Panc1 (cell line): ENCODE measurements around the gene MYBPC3. TPM values are rescaled to one million over a fixed set of nuclear protein-coding genes. Genes with fewer than 3 reads are reported as not detected.
A peak's percentile ranks its signal among the peaks of the same experiment; 100 is the strongest.

Source experiments
- ATAC-seq: fragments of 200-7000 bp; cut with Tn5 transposase; 2 replicates; pipeline ENCODE4 v1.9.1; 2020; ENCODE audit warnings: mild to moderate bottlenecking, moderate library complexity
- BruUV-seq: library from RNA; stranded (reverse); fragments of 400-500 nt; replicated peaks from 2 replicates; lab custom pipeline; 2021; lab: Mats Ljungman, UMichigan
- CTCF ChIA-PET: fragments of 300-600 bp; sonication (Branson Sonifier 250); formaldehyde crosslinking; loops from one replicate; lab custom pipeline; 2022; ENCODE audit warnings: antibody characterized with exemption; lab: Charles Lee
- POLR2A ChIA-PET: fragments of 300-600 bp; sonication (Branson Sonifier 250); formaldehyde crosslinking; loops from one replicate; lab custom pipeline; 2022; ENCODE audit warnings: antibody characterized with exemption; lab: Charles Lee
- DNase-seq: peaks from one replicate; pipeline ENCODE4 v3.0.0-alpha.2; 2010; ENCODE audit warnings: low read depth, low spot score
- H3K27ac ChIP-seq: 2 replicates; pipeline ENCODE4 v1.5.1; 2011; ENCODE audit warnings: mild to moderate bottlenecking, low read length, inconsistent platforms
- H3K27me3 ChIP-seq: fragments of 200-500 bp; sonication (Bioruptor generic); 2 replicates; pipeline ENCODE4 v1.6.0; 2014; ENCODE audit warnings: low read length, inconsistent platforms; ENCODE audit not compliant: control insufficient read depth, insufficient read depth
- H3K36me3 ChIP-seq: fragments of 200-500 bp; sonication (Bioruptor generic); 2 replicates; pipeline ENCODE4 v1.5.1; 2014; ENCODE audit warnings: inconsistent platforms, mild to moderate bottlenecking, low read length, moderate library complexity; ENCODE audit not compliant: control insufficient read depth, insufficient read depth
- H3K4me1 ChIP-seq: 2 replicates; pipeline ENCODE4 v1.5.1; 2011; ENCODE audit warnings: inconsistent platforms, mild to moderate bottlenecking, low read length, moderate library complexity; ENCODE audit not compliant: control insufficient read depth, insufficient read depth
- H3K4me3 ChIP-seq, 2 experiments: 2 replicates each; pipeline ENCODE4 v1.5.1; 2011 to 2012; ENCODE audit warnings: low read depth in 2 of 2, low read length in 2 of 2, mild to moderate bottlenecking in 2 of 2, inconsistent platforms in 1 of 2, moderate library complexity in 1 of 2
- H3K9me3 ChIP-seq: fragments of 200-500 bp; sonication (Bioruptor generic); 2 replicates; pipeline ENCODE4 v1.5.1; 2014; ENCODE audit warnings: low read depth, mild to moderate bottlenecking, inconsistent platforms, low read length, moderate library complexity; ENCODE audit not compliant: control insufficient read depth, insufficient read depth
- CTCF ChIP-seq: fragments of 450-650 bp; IDR thresholded peaks from 2 replicates; pipeline ENCODE4 v1.5.1; 2017; ENCODE audit warnings: mild to moderate bottlenecking
- POLR2AphosphoS5 ChIP-seq: IDR thresholded peaks from 2 replicates; pipeline ENCODE4 v1.6.1; 2012; ENCODE audit warnings: mild to moderate bottlenecking, low read depth, low read length, moderate library complexity
- REST ChIP-seq, 2 experiments: IDR thresholded peaks; 2 replicates each; pipeline ENCODE4 v1.6.1; 2011 to 2012; ENCODE audit warnings: low read depth in 2 of 2, control low read depth in 1 of 2, low read length in 1 of 2, mild to moderate bottlenecking in 1 of 2, moderate library complexity in 1 of 2; ENCODE audit not compliant: insufficient read depth in 1 of 2
- SIN3A ChIP-seq: IDR thresholded peaks from 2 replicates; pipeline ENCODE4 v1.6.1; 2012; ENCODE audit warnings: low read depth, mild to moderate bottlenecking, low read length, moderate library complexity, borderline replicate concordance; ENCODE audit not compliant: insufficient read depth
- TCF7L2 ChIP-seq: IDR thresholded peaks from 2 replicates; pipeline ENCODE4 v1.6.1; 2011; ENCODE audit warnings: mild to moderate bottlenecking, low read depth, low read length, inconsistent platforms
- in situ Hi-C: cut with HindIII; loops from 2 replicates; pipeline ENCODE4 v1.10.0; 2016; ENCODE audit warnings: low sequenced_read_pairs, low pct_unique_long_range_greater_than_20kb
- intact Hi-C: fragments of 100-400 bp; cut with micrococcal nuclease; formaldehyde crosslinking; loops from one replicate; pipeline ENCODE4 v1.10.0; 2022; ENCODE audit not compliant: unreplicated experiment
- total RNA-seq: library from RNA; stranded (reverse); gene quantifications from one replicate; pipeline ENCODE4 v1.2.1, GENCODE V29; 2021; ENCODE audit not compliant: unreplicated experiment

The MYBPC3 gene
- total RNA-seq, 1 experiment from 2014 or later = not detected

- H3K4me3 ChIP-seq = no peak overlapping the region
- ChIA-PET CTCF (interaction anchor here (0.8 to 1.5 kb wide), 5 partner anchors 9 to 80 kb away, joined by 3 to 8 read pairs (median 5); no protein-coding TSS in a partner anchor), POLR2A (interaction anchor here (0.6 kb wide), 1 partner anchor 356 kb away, joined by 6 read pairs; no protein-coding TSS in a partner anchor)
- peak; percentile 33 for DNase-seq
- TF ChIP-seq CTCF = peak; percentile 98
- TF ChIP-seq TCF7L2 = no peak
- no peak for TF ChIP-seq SIN3A
- no peaks in the 10 kb centered on the region for H3K27me3 ChIP-seq
- H3K36me3 ChIP-seq = no peaks in the 10 kb centered on the region
- no peaks in the 10 kb centered on the region; the same call in 1 of the 2 replicates for H3K4me1 ChIP-seq
- in situ Hi-C loops (no loop called here), intact Hi-C loops (loop anchor here (5.0 kb wide), 1 partner anchor 78 kb away; no protein-coding TSS in a partner anchor)
- peak; percentile 95 for ATAC-seq
- H3K27ac ChIP-seq = no peak overlapping the region
- no TSS peak for BruUV-seq
- no peaks in the 10 kb centered on the region for H3K9me3 ChIP-seq
These were observed 21.6 kb upstream of the MYBPC3 start for GRCh38 chr11:47373876-47374719.

- in situ Hi-C loops (no loop called here), intact Hi-C loops (loop anchor here (5.0 kb wide), 1 partner anchor 80 kb away; no protein-coding TSS in a partner anchor)
- H3K27ac ChIP-seq = no peak overlapping the region
- H3K4me3 ChIP-seq = no peak overlapping the region
- no TSS peak for BruUV-seq
- no peaks in the 10 kb centered on the region; the same call in 1 of the 2 replicates for H3K4me1 ChIP-seq
- H3K9me3 ChIP-seq = no peaks in the 10 kb centered on the region
- H3K36me3 ChIP-seq = no peaks in the 10 kb centered on the region
- DNase-seq = no peak
- H3K27me3 ChIP-seq = no peaks in the 10 kb centered on the region
- TF ChIP-seq CTCF (no peak), SIN3A (no peak), POLR2AphosphoS5 (no peak), REST (IDR thresholded peaks at IDR 0.05; ENCODE audit: insufficient read depth in 1 of 2, low read depth in 2 of 2, low read length in 1 of 2) (no peak), TCF7L2 (no peak)
- CTCF ChIA-PET = no interaction called here
- POLR2A ChIA-PET = no interaction called here
- no peak for ATAC-seq
These were observed 19.9 kb upstream of the MYBPC3 start for GRCh38 chr11:47372422-47372821.
